ENCODE measurements around the gene STAP1. TPM values are rescaled to one million over a fixed set of nuclear protein-coding genes. Genes with fewer than 3 reads are reported as not detected.

STAP1 gene
- total and polyA plus RNA-seq, 2 donors from 2014 or later: 3.9 to 17.9 TPM

GRCh38 chr4:67587156-67587555 lies 28.6 kb downstream of the STAP1 start:
- H3K4me3 ChIP-seq (ENCODE audit: low read length in 3 of 3): no peak overlapping the region
- intact Hi-C loops (cut with DNase I): no loop called here
- H3K4me1 ChIP-seq (ENCODE audit: control insufficient read depth in 2 of 3, insufficient read depth in 2 of 3, low read depth in 1 of 3, low read length in 3 of 3): no peaks in the 10 kb centered on the region
- no peak for FAIRE-seq
- DNase-seq: no peak
- no peak for TF ChIP-seq CTCF (IDR thresholded peaks at IDR 0.05; ENCODE audit: borderline replicate concordance, extremely low read depth, insufficient read depth)
- H3K27me3 ChIP-seq (ENCODE audit: control insufficient read depth, insufficient read depth, low read length): no peaks in the 10 kb centered on the region
- H3K9ac ChIP-seq (ENCODE audit: low read length in 3 of 3): no peak overlapping the region
- H3K36me3 ChIP-seq (ENCODE audit: control insufficient read depth in 2 of 3, insufficient read depth in 3 of 3, low read length in 3 of 3): no peaks in the 10 kb centered on the region
- no peaks in the 10 kb centered on the region for H3K9me3 ChIP-seq (ENCODE audit: control insufficient read depth in 2 of 3, insufficient read depth in 1 of 3, low read length in 3 of 3)
- no peak overlapping the region for H3K27ac ChIP-seq (ENCODE audit: low read depth in 2 of 2, low read length in 2 of 2)

GRCh38 chr4:67593741-67594175 lies 35.2 kb downstream of the STAP1 start:
- FAIRE-seq: no peak
- no peaks in the 10 kb centered on the region for H3K4me1 ChIP-seq (ENCODE audit: control insufficient read depth in 2 of 3, insufficient read depth in 2 of 3, low read depth in 1 of 3, low read length in 3 of 3)
- no peak for DNase-seq
- H3K27me3 ChIP-seq (ENCODE audit: control insufficient read depth, insufficient read depth, low read length): no peaks in the 10 kb centered on the region
- no peak for TF ChIP-seq CTCF (IDR thresholded peaks at IDR 0.05; ENCODE audit: borderline replicate concordance, extremely low read depth, insufficient read depth)
- H3K9ac ChIP-seq (ENCODE audit: low read length in 3 of 3): no peak overlapping the region
- intact Hi-C loops (cut with DNase I): no loop called here
- no peak overlapping the region for H3K27ac ChIP-seq (ENCODE audit: low read depth in 2 of 2, low read length in 2 of 2)
- H3K36me3 ChIP-seq (ENCODE audit: control insufficient read depth in 2 of 3, insufficient read depth in 3 of 3, low read length in 3 of 3): no peaks in the 10 kb centered on the region
- H3K9me3 ChIP-seq (ENCODE audit: control insufficient read depth in 2 of 3, insufficient read depth in 1 of 3, low read length in 3 of 3): no peaks in the 10 kb centered on the region
- no peak overlapping the region for H3K4me3 ChIP-seq (ENCODE audit: low read length in 3 of 3)

- intact Hi-C loops (cut with DNase I): no loop called here
- no peak overlapping the region for H3K9ac ChIP-seq (ENCODE audit: low read length in 3 of 3)
- no peak for FAIRE-seq
- no peaks in the 10 kb centered on the region for H3K4me1 ChIP-seq (ENCODE audit: control insufficient read depth in 2 of 3, insufficient read depth in 2 of 3, low read depth in 1 of 3, low read length in 3 of 3)
- DNase-seq: peak in 1 of 5 donors; percentile 4
- no peak for TF ChIP-seq CTCF (IDR thresholded peaks at IDR 0.05; ENCODE audit: borderline replicate concordance, extremely low read depth, insufficient read depth)
- no peak overlapping the region for H3K27ac ChIP-seq (ENCODE audit: low read depth in 2 of 2, low read length in 2 of 2)
- H3K4me3 ChIP-seq (ENCODE audit: low read length in 3 of 3): no peak overlapping the region
- no peaks in the 10 kb centered on the region for H3K9me3 ChIP-seq (ENCODE audit: control insufficient read depth in 2 of 3, insufficient read depth in 1 of 3, low read length in 3 of 3)
- H3K36me3 ChIP-seq (ENCODE audit: control insufficient read depth in 2 of 3, insufficient read depth in 3 of 3, low read length in 3 of 3): no peaks in the 10 kb centered on the region
- no peaks in the 10 kb centered on the region for H3K27me3 ChIP-seq (ENCODE audit: control insufficient read depth, insufficient read depth, low read length)
Measured at GRCh38 chr4:67603310-67604028, 44.9 kb downstream of the STAP1 start.

GRCh38 chr4:67604029-67604381 lies 45.5 kb downstream of the STAP1 start:
- no peak for TF ChIP-seq CTCF (IDR thresholded peaks at IDR 0.05; ENCODE audit: borderline replicate concordance, extremely low read depth, insufficient read depth)
- Histone ChIP-seq H3K36me3 (ENCODE audit: control insufficient read depth in 2 of 3, insufficient read depth in 3 of 3, low read length in 3 of 3) (no peaks in the 10 kb centered on the region), H3K9ac (ENCODE audit: low read length in 3 of 3) (no peak overlapping the region), H3K4me3 (ENCODE audit: low read length in 3 of 3) (no peak overlapping the region), H3K27ac (ENCODE audit: low read depth in 2 of 2, low read length in 2 of 2) (no peak overlapping the region), H3K9me3 (ENCODE audit: control insufficient read depth in 2 of 3, insufficient read depth in 1 of 3, low read length in 3 of 3) (no peaks in the 10 kb centered on the region), H3K27me3 (ENCODE audit: control insufficient read depth, insufficient read depth, low read length) (no peaks in the 10 kb centered on the region), H3K4me1 (ENCODE audit: control insufficient read depth in 2 of 3, insufficient read depth in 2 of 3, low read depth in 1 of 3, low read length in 3 of 3) (no peaks in the 10 kb centered on the region)
- FAIRE-seq (no peak), DNase-seq (no peak)
- intact Hi-C loops (cut with DNase I): no loop called here

Measured in kidney (tissue), 14 donors.